NCI-H748 (cell line): Measurements from ENCODE around the gene EIF4EBP2.

ENCODE experiments used
- DNase-seq: peaks from one replicate; lab custom pipeline; 2025; ENCODE audit not compliant: unreplicated experiment; lab: John Stamatoyannopoulos, UW

The EIF4EBP2 gene

DNA sequence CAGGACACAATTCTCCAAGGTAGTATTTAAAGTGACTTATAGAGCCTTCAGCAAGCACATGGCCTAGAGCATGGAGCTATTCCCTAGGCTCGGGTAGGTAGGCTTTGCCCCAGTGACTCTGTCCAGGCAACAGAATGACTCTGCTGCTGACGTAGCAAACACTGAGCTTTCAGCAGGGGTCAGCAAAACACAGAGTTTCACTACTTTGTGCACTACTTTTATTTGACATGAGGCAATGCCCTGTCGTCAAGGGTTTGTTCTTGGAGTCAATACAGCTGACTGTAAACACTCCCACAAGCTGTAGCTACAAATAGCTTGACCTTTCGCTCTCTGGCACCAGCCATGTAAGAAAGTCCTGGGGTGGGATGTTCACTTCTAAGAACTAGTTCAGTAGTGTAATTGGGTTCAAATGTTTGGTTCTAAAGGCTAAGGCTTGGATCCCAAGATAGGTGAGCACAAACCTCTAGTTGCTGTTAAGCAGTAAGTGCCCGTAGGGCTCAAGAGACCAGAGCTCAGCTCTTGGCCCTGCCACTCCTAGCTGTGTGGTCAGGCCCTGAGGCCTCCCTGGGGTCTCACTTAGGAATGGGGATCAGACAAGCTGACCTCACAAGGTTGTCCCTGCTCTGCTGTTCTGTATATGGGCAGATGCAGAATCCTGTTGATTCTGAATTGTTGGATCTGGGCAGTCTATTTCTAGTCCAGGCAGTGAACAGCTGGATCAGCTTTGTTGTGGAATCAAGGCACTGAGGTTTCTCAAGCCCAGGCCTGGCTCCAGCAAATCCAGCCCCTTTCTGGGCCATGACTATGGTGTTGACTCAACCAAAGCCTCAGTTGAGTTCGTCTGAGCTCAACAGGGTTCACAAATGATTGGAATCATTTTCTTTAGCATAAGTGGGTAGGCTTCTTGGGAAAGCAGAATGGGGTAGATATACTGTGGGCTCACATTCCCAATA lies 26.8 kb downstream of the EIF4EBP2 start:
- no peak for DNase-seq

DNA sequence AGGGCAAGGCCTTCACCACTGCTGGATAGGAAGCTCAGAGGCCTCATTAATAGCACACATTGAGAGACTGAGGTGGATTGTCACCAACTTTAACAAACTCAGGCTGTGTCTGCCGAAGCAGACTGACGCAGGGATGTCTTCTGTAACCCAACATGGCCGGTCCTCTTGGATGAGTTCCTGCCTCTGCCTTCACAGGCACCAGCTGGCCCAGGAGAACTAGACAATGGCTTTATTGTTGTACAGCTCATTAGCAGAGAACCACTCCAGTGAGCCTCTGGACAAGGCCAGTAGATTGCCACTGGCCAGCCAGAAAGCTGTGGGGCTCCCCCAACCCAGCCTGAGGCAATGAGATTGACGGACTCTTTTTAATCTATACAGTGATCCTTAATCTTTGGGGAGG lies 28.2 kb downstream of the EIF4EBP2 start:
- no peak for DNase-seq

DNA sequence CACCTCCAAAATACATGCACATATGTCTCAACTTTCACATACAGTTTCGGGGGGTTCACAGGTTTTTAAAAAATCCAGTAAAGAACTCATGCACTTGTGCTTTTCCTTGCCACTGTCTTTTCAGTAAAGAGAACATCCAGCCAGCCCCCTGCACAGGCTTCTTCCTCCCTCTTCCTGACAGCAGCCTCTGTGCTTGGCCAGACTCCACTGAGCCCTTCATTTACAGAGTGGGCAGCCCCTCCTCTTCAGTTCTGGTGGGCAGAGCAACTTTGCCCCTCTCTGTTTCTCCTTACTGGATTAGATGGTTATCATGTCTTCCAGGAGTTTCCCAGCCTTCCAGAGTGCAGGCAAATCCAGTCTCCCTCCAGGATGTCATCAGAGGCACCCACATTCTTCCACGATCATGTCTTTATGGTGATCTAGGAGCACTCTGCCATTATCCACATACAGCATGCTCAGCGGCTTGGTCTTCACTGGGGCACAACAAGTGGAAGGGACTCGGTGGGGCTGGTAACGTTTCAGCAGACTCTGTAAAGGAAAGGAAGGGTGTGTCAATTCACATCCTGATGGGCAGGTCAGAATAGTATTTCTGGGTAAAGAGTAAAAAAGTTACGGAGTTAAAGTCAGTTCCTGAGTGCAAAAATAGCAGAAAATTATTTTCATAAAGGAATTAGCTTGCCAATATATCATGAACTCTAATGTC lies 28.8 kb downstream of the EIF4EBP2 start:
- DNase-seq = no peak

- DNase-seq = no peak
Measured at GRCh38 chr10:70433581-70434280, 29.8 kb downstream of the EIF4EBP2 start.

- DNase-seq = no peak
Measured at GRCh38 chr10:70435241-70436085, 31.5 kb downstream of the EIF4EBP2 start.

DNA sequence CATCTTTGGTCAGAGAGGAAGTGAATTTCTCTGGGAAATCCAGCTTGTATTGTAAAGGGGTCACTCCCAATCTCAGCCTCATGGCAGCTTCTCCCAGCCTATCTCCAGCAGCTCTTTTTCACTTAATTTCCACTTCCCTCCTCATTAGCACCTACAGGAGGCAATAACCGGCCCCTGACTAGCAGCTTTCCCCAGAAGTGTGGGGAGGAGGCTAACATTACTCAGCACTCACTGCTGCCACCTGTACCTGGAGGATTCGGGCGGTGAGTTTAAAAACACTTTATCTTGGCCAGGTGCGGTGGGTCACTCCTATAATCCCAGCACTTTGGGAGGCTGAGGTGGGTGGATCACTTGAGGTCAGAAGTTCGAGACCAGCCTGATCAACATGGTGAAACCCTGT lies 33.8 kb downstream of the EIF4EBP2 start:
- DNase-seq = no peak

DNA sequence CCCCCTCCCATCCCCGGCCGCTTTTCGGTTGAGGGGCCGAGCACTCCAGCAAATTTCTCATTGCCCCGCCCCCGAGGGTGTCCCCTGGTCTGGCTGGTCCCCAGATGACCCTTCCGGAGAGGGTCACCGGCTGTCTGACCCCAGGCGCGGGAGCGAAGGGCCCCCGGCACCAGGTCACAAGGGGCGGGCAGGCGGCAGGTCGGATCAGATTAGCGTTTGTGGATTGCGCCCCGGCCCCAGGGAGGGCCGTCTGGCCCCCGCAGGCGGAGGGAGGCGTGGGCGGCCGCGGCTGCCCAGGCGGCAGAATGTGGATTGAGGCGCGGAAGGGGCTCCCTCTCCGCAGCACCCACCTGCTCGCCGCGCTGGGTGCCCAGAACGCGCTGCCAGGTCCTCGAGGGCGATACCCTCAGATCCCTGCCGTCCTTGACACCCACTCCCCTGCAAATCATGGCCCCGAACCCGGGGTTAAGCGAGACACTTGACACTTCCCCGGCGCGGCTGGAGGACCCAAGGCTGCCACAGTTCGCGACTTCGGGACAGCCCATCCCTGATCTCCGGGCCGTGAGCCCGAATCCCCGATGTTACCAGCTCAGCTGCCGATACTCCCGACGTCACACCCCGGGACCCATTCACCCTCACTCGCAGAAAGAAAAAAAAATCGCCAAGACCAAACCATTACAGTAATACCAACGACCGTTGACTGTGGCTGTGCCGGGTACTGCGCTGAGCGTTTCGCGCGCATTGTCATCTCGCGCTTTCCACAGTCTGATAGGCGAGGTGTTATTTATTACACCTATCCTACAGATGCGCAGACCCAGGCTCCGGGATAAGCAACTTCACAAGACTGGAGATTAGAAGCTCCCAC lies 36.6 kb downstream of the EIF4EBP2 start:
- no peak for DNase-seq

- DNase-seq = no peak
Measured at GRCh38 chr10:70441161-70441894, 37.4 kb downstream of the EIF4EBP2 start, which contains the start of gene NODAL. TSS of gene NODAL (minus strand) at chr10:70441681. CDS start at chr10:70441667, 14 bp downstream.

GRCh38 chr10:70441895-70442309 lies 38.0 kb downstream of the EIF4EBP2 start:
- DNase-seq = no peak

GRCh38 chr10:70442332-70442988 lies 38.5 kb downstream of the EIF4EBP2 start:
- DNase-seq = no peak

GRCh38 chr10:70444744-70445143 lies 40.8 kb downstream of the EIF4EBP2 start:
- no peak for DNase-seq

GRCh38 chr10:70445718-70446657 lies 42.0 kb downstream of the EIF4EBP2 start:
- no peak for DNase-seq

GRCh38 chr10:70448236-70448635 lies 44.3 kb downstream of the EIF4EBP2 start:
- no peak for DNase-seq

DNA sequence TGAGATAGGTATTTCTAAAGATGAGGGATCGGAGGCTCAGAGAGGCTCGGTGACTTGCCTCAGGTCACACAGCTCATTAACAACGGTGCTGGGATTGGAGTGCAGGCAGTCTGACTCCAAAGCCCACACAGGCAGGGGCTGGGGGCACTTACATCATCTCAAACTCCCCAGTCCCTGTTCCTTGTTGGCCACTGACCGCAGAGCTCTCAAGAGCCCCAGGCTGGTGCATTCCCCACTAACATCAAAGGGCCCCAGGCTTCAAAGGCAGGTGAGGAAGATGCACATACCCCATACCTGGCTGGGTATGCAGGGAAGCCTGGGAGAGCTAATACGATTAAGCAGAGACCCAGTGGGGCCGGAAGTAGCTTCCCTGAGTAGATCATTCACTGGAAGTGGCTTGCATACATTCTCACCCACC lies 51.3 kb downstream of the EIF4EBP2 start:
- no peak for DNase-seq

- DNase-seq = no peak
Measured at GRCh38 chr10:70456164-70456563, 52.2 kb downstream of the EIF4EBP2 start.

- DNase-seq = no peak
Measured at GRCh38 chr10:70457759-70458305, 53.9 kb downstream of the EIF4EBP2 start.
